ENCODE measurements around the gene DCBLD1. TPM values are rescaled to one million over a fixed set of nuclear protein-coding genes. Genes with fewer than 3 reads are reported as not detected.
A peak's percentile ranks its signal among the peaks of the same experiment; 100 is the strongest.

The DCBLD1 gene
- total RNA-seq, 3 donors from 2014 or later (not counting 1 experiment from before 2014, with no cell fraction given) = 8.4 to 16.1 (median 13.0) TPM

DNA sequence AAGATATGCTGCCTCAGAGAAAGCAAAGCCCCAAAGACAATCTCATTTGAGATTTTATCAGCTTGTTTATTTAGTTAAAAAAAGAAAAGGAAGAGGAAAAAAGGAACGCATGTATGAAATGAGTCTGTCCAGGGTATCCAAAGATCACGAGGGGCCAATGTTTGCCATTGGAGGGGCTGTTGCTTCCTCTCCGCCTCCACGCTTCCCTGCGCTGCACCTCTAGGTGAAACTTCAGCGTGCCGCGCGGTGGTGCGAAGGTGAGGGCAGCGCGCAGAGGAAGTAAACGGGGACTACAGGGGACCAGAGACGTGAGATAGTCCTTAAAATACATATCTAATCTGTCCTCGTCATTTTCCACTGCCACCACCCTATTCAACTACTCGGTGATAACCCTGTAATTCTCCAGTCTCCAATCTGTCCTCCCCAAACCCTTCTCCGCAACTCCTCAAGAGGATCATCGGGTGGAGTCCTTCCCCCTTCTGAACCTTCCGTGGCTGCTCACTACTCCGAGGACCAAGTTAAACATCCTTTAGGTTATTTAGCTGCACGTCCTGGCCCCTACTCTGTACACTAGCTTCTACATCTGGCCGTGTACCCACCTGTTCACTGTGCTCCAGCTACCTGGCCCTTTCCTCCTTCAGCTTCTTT is 1.1 kb upstream of the DCBLD1 start:
- Histone ChIP-seq H3K27ac (ENCODE audit: low read length) (no peak overlapping the region), H3K4me3 (ENCODE audit: low read length) (no peak overlapping the region), H3K9me3 (ENCODE audit: control insufficient read depth, insufficient read depth, low read length) (no peaks in the 10 kb centered on the region), H3K4me1 (ENCODE audit: control insufficient read depth, insufficient read depth, low read length) (peaks cover 20% of the 10 kb centered on the region), H3K27me3 (ENCODE audit: control insufficient read depth, insufficient read depth, low read length) (no peaks in the 10 kb centered on the region), H3K36me3 (ENCODE audit: control insufficient read depth, insufficient read depth, low read length) (no peaks in the 10 kb centered on the region)
- intact Hi-C loops (cut with micrococcal nuclease) = loop anchor here (2.0 kb wide), 1 partner anchor 17 kb away; no protein-coding TSS in a partner anchor
- WGBS (ENCODE audit: insufficient coverage) = 19% methylated on average over 22 of the region's 22 CpGs
- peak overlapping the region; percentile 77 to 80 for H3K27ac Mint-ChIP-seq
- ATAC-seq (no peak), DNase-seq (peak in 1 of 2 donors; percentile 45)
- H3K4me3 Mint-ChIP-seq = peak overlapping the region; percentile 99
- H3K36me3 Mint-ChIP-seq = no peaks in the 10 kb centered on the region
- peaks cover 16 to 28% of the 10 kb centered on the region in 2 donors for H3K4me1 Mint-ChIP-seq
- no peaks in the 10 kb centered on the region for H3K9me3 Mint-ChIP-seq
- TF ChIP-seq, protein P1, sequence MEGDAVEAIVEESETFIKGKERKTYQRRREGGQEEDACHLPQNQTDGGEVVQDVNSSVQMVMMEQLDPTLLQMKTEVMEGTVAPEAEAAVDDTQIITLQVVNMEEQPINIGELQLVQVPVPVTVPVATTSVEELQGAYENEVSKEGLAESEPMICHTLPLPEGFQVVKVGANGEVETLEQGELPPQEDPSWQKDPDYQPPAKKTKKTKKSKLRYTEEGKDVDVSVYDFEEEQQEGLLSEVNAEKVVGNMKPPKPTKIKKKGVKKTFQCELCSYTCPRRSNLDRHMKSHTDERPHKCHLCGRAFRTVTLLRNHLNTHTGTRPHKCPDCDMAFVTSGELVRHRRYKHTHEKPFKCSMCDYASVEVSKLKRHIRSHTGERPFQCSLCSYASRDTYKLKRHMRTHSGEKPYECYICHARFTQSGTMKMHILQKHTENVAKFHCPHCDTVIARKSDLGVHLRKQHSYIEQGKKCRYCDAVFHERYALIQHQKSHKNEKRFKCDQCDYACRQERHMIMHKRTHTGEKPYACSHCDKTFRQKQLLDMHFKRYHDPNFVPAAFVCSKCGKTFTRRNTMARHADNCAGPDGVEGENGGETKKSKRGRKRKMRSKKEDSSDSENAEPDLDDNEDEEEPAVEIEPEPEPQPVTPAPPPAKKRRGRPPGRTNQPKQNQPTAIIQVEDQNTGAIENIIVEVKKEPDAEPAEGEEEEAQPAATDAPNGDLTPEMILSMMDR (IDR thresholded peaks at IDR 0.05) = no peak
- H3K27me3 Mint-ChIP-seq (ENCODE audit: low read depth in 2 of 2) = no peaks in the 10 kb centered on the region

DNA sequence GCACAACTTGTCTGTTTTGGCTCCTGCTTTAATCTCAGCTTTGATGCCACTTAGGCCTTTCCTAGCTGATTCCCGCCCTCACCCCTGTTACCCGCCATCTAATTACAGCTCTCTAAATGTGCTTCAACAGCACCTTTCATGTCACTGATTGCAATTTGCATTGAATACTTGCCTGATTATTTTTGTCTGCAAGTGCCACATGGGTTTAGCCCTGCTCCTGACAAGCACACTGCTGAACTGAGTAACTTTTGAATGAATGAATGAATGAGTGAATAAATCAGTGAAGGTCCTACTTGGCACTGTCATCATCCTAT is 591 bp upstream of the DCBLD1 start:
- Mint-ChIP-seq H3K27ac (peak overlapping the region; percentile 77 to 80), H3K4me3 (peak overlapping the region; percentile 99), H3K36me3 (no peaks in the 10 kb centered on the region), H3K9me3 (no peaks in the 10 kb centered on the region), H3K4me1 (peaks cover 16 to 31% of the 10 kb centered on the region in 2 donors), H3K27me3 (ENCODE audit: low read depth in 2 of 2) (no peaks in the 10 kb centered on the region)
- Histone ChIP-seq H3K4me3 (ENCODE audit: low read length) (peak overlapping the region; percentile 45), H3K4me1 (ENCODE audit: control insufficient read depth, insufficient read depth, low read length) (peaks cover 20% of the 10 kb centered on the region), H3K27me3 (ENCODE audit: control insufficient read depth, insufficient read depth, low read length) (no peaks in the 10 kb centered on the region), H3K36me3 (ENCODE audit: control insufficient read depth, insufficient read depth, low read length) (no peaks in the 10 kb centered on the region), H3K9me3 (ENCODE audit: control insufficient read depth, insufficient read depth, low read length) (no peaks in the 10 kb centered on the region), H3K27ac (ENCODE audit: low read length) (no peak overlapping the region)
- ATAC-seq = peak; percentile 0 to 4 (median 1)
- intact Hi-C loops (cut with micrococcal nuclease) = loop anchor here (2.0 kb wide), 2 partner anchors 17 to 67 kb away; no protein-coding TSS in a partner anchor
- DNase-seq = peak in 1 of 2 donors; percentile 27
- 54% methylated on average over 2 of the region's 2 CpGs for WGBS (ENCODE audit: insufficient coverage)
- TF ChIP-seq, protein P1 (IDR thresholded peaks at IDR 0.05) = no peak

DNA sequence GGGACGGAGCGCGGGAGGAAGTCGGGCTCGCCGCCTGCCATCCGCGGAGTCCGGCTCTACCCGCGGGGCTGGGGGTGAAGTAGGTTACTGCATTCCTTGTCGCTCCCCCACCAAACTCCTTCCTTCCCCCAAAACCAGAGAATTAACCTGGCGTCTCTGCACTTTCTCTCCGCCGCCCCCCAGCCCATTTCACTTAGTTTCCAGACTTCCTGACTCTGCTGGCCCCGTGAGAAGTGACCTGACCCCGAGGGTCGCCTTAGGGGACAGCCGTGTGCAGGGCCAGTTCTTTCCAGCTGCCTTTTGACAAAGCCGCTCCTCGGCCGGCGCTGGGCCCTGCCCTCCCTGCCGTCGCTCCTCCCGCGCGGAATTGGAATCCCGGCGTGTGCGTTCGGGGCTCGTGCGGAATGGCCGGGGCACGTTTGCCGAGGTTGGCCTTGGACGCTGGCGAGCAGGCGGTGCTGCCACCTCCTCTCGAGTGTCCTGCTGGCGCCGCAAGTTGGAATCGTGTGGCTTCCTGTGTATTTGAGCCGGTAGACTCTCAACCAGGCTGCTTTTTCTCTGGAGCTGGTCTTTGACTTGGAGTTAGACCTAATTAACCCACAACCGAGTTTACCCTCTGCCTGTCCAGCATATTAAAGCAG is 650 bp downstream of the DCBLD1 start:
- peaks cover 20% of the 10 kb centered on the region for H3K4me1 ChIP-seq (ENCODE audit: control insufficient read depth, insufficient read depth, low read length)
- no peak overlapping the region for H3K27ac ChIP-seq (ENCODE audit: low read length)
- peaks cover 16 to 31% of the 10 kb centered on the region in 2 donors for H3K4me1 Mint-ChIP-seq
- no peaks in the 10 kb centered on the region for H3K27me3 Mint-ChIP-seq (ENCODE audit: low read depth in 2 of 2)
- no peaks in the 10 kb centered on the region for H3K9me3 Mint-ChIP-seq
- peak; percentile 4 to 18 (median 6) for ATAC-seq
- DNase-seq = peak; percentile 25 to 37
- intact Hi-C loops (cut with micrococcal nuclease) = loop anchor here (1.0 to 2.0 kb wide), 2 partner anchors 66 to 119 kb away; partner anchors contain the start of gene GOPC
- TF ChIP-seq, protein P1 (IDR thresholded peaks at IDR 0.05) = no peak
- H3K4me3 ChIP-seq (ENCODE audit: low read length) = peak overlapping the region; percentile 91
- H3K4me3 Mint-ChIP-seq = peak overlapping the region; percentile 99
- no peaks in the 10 kb centered on the region for H3K9me3 ChIP-seq (ENCODE audit: control insufficient read depth, insufficient read depth, low read length)
- no peaks in the 10 kb centered on the region for H3K36me3 ChIP-seq (ENCODE audit: control insufficient read depth, insufficient read depth, low read length)
- peak overlapping the region; percentile 78 to 87 for H3K27ac Mint-ChIP-seq
- no peaks in the 10 kb centered on the region for H3K36me3 Mint-ChIP-seq
- WGBS (ENCODE audit: insufficient coverage) = under 1% methylated on average over 39 of the region's 46 CpGs
- no peaks in the 10 kb centered on the region for H3K27me3 ChIP-seq (ENCODE audit: control insufficient read depth, insufficient read depth, low read length)
